DMS153 (cell line): Measurements from ENCODE around the gene GIGYF1.
A peak's percentile ranks its signal among the peaks of the same experiment; 100 is the strongest.
"Not testable (repeated sequence)": the region's sequence is repeated elsewhere in the genome, so short reads cannot be mapped to it uniquely, and the experiment has no call there.

Experiments
- DNase-seq: peaks from one replicate; lab custom pipeline; 2025; lab: John Stamatoyannopoulos, UW

The GIGYF1 gene

GRCh38 chr7:100710452-100710851, 16.4 kb upstream of the GIGYF1 start:
- DNase-seq: no peak

- DNase-seq: no peak
Observed at GRCh38 chr7:100708395-100708794, 14.3 kb upstream of the GIGYF1 start.

GRCh38 chr7:100706672-100707311, 12.7 kb upstream of the GIGYF1 start:
- no peak for DNase-seq

- DNase-seq: peak; percentile 97
Observed at GRCh38 chr7:100705753-100706671, 12.0 kb upstream of the GIGYF1 start, which contains the start of gene POP7. POP7 (plus strand) TSS chr7:100706121; CDS start chr7:100706831, 710 bp downstream.

GRCh38 chr7:100705320-100705752, 11.3 kb upstream of the GIGYF1 start:
- peak; percentile 13 for DNase-seq

- not testable (repeated sequence) for DNase-seq
Observed at GRCh38 chr7:100701089-100701488, 7.0 kb upstream of the GIGYF1 start.

- no peak for DNase-seq
Observed at GRCh38 chr7:100699018-100699417, 5.0 kb upstream of the GIGYF1 start.

- no peak for DNase-seq
Observed at GRCh38 chr7:100696123-100696521, 2.1 kb upstream of the GIGYF1 start.

- no peak for DNase-seq
Observed at GRCh38 chr7:100693312-100694097, 545 bp downstream of the GIGYF1 start.

GRCh38 chr7:100692578-100692961, 1.5 kb downstream of the GIGYF1 start:
- no peak for DNase-seq

GRCh38 chr7:100691676-100692577, 2.1 kb downstream of the GIGYF1 start:
- DNase-seq: peak; percentile 14

- no peak for DNase-seq
Observed at GRCh38 chr7:100689230-100690135, 4.6 kb downstream of the GIGYF1 start.

- no peak for DNase-seq
Observed at GRCh38 chr7:100688326-100688860, 5.7 kb downstream of the GIGYF1 start.

- no peak for DNase-seq
Observed at GRCh38 chr7:100687751-100688300, 6.2 kb downstream of the GIGYF1 start.

- no peak for DNase-seq
Observed at GRCh38 chr7:100687261-100687660, 6.8 kb downstream of the GIGYF1 start.

- no peak for DNase-seq
Observed at GRCh38 chr7:100686822-100687211, 7.2 kb downstream of the GIGYF1 start.

- no peak for DNase-seq
Observed at GRCh38 chr7:100686201-100686821, 7.7 kb downstream of the GIGYF1 start.

- no peak for DNase-seq
Observed at GRCh38 chr7:100685631-100686145, 8.4 kb downstream of the GIGYF1 start.

- DNase-seq: no peak
Observed at GRCh38 chr7:100685049-100685605, 8.9 kb downstream of the GIGYF1 start.
